IPS-11a (cell line): ENCODE data around the gene SLC18B1.

Experiments used
- H3K4me3 ChIP-seq: one replicate; pipeline ENCODE4 v1.5.1; 2013; ENCODE audit warnings: low read depth, low read length, control low read depth

SLC18B1 gene

DNA sequence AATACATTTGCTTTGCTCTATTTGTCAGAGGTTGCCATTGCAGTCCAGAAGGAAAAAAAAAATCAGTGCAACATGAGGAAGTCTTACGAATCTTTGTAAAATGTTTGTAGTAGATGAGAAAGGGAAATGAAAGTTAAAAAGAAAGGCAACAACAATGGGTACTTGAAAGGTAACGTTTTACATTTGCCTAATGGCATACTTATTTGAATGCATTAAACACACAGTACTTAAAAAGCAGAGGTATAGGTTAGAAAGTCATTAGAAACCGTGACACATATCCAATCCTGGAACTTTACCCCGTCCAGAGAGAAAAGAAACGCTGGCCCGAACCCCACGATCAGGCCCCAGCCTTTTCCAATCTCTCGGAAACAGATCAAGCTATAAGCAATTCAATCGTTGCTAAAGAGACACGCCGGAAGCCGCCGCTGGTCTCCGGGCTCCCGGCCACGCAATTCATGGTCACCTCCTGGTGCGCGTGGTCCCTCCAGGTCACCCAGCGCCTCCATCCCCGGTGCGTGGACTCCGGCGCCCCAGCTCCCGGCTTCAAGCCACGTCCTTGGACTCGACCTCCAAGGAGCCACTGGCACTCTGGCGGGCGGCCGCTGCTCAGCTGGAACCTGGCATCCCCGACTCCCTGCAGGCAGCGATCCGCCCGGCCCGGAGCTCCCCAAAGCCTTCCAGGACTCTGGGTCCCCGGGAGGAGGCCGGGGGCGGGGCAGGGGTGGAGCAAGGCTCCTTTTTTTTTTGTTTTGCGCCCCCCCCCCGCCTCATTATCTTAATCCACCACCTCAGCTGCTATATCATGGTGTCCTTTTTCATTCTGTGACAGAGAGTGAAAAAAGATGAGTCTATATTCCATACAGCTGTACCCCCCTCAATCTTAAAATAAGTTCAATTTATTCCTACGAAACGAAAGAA, at the start of gene SLC18B1:
TSS of gene SLC18B1 (minus strand) at position 687 of the 918 bp plus-strand sequence. CDS start at position 506, 181 bp downstream.
- peak within 1 kb of the TSS; percentile 68 for H3K4me3 ChIP-seq

DNA sequence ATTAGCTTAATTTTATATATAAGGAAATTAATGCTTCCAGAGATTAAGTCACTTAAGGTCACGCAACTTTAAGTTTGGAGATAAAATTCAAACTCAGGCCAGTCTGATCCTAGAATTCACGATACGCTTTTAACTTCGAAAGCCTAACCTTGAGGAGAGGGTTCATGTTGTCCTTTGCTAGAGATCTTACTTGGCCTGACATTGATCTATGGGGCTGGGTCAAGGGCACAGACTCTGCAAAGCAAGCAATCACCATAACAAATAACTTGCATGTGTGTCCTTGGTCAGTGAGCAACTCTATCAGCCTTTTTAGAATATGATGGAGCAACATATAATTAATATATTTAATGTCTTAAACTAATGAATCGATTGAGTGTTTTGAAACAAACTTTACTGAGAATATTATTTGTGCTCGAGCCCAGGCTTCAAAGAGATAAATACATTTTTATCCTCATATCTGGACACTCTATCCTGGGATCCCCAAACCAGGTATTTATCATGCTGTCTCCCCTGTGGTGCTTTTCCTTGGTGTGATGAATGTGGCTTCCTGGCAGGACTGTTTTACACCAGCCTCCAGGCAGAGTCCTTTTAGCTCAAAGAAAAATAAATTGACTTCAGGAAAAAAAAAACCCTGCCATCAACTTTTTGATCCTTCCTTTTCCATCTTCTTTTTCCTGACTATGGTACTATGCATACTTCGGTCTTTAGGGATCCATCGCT, 45.0 kb upstream of the SLC18B1 start:
- H3K4me3 ChIP-seq = no peak overlapping the region

DNA sequence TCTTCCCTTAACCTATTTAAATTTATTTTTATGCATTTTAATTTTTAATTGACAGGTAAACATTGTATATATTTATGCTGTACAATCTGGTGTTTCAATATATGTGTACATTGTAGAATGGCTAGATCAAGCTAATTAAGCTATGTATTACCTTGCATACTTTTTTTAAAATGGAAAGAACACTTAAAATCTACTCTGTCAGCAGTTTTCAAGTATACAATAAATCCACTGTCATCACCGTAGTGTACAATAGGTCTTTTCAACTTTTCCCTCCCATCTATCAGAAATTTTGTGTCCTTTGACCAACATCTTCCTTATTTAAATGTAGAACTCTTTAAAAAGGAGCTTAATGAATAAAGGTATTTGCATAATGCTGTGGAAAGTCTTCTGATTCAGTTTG, 43.5 kb upstream of the SLC18B1 start:
- H3K4me3 ChIP-seq = no peak overlapping the region

DNA sequence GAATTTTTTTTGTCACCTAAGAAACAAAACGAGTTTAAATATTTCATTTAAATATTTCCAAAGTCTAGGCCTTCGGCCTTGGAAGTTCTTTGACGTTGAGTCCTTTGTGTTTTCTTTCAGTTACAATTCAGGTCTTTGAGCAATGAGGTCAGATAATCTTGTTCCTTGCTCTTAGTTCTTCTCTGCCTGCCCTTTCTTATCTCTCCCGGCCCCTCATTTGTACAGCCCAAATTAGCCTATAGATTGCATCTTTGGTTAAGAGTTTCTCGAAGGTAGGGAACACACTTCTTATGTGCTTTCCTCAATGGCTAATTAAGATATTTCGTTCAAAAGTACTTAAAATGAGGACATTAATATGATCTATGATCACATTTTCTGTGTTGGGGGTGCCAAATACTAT, 34.5 kb upstream of the SLC18B1 start:
- no peak overlapping the region for H3K4me3 ChIP-seq

DNA sequence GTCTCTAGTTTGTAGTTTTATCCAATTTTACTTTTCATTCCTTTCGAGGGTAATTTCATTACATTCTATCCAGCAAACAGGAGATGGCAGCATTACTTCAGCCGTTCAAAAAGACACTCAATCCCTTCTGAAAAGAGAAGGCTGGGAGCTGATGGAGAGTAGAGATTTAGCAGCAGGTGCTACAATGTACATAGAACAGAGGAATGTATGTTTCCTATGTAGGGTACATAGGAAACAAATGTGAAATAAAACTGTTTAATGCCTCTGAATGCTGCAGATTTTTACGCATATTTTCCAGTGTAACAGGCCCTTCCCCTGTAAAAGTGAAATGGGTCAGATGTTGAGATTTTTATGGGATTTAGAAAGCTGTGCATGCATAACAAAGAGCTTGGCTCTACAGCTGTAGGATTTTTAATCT, 31.9 kb upstream of the SLC18B1 start:
- H3K4me3 ChIP-seq = no peak overlapping the region

DNA sequence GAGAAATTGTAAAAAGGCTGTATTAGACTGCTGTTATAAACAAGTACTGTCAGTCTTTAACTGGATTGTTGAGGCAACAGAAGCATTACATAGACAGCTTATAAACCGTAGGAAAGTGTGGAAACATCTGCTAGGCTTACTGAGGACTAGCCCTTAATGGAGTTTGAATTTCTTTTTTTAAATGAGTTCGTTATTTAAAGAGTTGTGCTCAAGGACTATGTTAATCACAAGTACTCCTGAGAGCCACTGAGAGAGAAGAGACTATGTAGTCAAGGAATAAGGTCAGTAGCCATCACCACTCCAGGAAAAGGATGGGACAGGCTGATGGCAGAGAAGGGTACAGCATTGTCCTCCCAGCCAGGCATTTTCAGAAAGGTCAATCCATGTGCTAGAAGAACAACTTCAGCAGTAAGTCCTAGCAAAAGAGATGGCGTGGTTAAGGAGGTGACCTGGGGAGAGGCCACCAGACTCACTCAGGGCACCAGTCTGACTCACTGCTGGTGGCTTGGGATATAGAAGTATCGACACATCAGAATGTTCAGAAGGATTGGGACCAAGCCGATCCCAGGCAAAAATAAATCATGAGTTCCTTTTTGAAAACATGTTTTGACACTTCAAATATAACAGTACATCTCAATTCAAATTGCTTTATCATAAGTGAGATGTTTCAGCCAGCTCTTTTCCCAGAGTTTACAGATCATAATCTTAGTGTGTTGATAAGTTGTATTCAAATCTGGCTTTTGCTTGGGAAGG, 22.4 kb upstream of the SLC18B1 start:
- no peak overlapping the region for H3K4me3 ChIP-seq

DNA sequence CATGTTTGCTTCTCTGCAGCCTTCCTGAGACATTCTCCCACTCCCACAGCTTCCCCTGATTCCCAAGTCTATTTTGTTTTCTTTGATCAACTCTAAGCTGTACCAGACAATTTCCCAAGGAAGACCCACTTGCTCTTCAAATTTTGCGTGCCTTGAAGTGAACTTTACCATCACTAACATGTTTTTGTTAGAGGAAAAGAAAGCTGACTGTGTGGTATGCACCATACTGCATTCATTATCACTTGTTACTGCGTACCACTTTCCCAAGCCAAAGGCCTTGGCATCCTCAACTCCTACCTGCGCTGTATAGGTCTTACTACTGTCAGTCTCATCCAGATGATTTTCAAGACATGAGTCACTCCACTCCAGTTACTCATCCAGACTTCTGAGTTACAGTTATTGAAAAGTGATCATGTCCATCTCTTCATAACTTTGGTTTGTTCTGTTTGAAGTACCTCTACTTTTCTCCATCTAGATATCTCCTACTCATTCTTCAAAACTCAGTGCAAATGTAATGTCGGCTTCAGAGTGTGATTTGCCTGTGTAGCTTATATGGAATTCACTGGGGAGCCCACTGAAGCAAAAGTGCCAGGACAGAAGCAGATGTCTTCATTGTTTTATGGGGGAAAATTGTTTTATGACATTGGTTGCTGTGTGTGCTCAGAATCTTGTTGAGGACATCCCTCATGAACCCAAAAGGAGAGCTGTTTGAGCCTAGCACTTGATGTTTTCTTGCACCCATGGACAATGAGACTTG, 21.1 kb upstream of the SLC18B1 start:
- no peak overlapping the region for H3K4me3 ChIP-seq

DNA sequence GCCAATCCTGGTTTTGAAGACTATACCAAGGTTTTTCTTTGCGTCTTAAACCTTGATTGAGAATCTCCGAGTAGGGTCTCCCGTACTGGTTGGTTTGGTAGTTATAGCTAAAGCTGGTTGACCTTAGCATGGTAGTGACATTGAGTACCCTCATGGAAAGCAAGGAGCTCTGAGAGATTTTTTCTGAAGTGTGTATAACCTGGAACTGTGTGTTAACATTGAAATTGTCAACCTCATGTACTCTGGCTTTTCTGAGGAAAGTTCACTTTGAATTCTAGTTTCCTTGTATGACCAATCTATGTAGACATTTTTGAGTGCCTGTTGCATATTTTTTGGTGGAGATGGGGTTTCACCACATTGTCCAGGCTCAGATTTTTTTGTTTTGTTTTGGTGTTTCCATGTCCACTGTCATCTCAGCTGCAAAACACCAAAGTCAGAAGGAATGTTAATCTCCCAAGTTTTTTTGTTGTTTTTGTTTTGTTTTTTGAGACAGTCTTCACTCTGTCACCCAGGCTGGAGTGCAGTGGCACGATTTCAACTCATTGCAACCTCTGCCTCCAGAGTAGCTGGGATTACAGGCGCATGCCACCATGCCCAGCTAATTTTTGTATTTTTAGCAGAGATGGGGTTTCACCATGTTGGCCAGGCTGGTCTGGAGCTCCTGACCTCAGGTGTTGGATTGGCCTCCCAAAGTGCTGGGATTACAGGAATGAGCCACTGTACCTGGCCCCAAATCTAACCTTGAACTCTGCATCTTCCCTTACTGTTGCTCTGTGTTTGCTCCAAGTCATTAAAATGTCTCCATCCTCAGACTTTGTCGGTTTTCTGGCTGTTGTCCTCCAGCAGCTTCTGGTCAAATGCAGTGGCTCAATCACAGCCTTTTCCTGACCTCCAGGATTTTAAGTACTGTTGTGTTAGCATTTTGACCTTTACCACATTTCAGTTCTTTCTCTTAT, 20.2 kb upstream of the SLC18B1 start:
- no peak overlapping the region for H3K4me3 ChIP-seq

DNA sequence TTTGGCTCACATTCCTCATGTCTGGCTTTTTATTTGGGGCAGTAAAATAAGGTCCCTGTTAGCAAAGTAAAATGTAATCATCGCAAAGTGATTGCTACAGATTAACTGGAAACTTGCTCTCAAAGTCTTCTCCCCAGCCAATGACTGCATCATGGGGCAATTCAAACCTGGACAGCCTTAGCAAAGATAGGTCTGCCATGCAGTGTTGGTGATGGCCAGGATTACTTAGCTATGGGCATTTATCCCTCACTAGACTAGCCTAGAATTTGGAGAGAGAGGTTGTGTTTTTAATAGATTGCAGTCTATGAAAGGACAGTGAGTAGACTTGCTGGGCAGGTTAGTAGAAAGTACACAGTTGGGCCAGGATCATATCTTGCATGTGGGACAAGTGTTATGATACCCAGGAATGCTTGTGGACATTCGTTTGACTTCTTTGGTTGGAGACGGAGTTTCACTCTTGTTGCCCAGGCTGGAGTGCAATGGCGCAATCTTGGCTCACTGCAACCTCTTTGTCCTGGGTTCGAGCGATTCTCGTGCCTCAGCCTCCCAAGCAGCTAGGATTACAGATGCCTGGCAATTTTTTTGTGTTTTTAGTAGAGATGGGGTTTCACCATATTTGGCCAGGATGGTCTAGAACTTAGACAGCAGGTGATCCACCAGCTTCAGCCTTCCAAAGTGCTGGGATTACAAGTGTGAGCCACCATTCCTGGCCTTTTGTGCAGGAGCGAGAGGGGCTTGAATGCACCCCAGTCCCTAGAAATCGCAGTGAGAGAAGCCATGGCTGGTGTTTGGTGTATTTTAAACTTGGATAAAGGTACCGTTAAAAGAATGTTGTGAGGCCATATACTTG, 19.3 kb upstream of the SLC18B1 start:
- H3K4me3 ChIP-seq = no peak overlapping the region

DNA sequence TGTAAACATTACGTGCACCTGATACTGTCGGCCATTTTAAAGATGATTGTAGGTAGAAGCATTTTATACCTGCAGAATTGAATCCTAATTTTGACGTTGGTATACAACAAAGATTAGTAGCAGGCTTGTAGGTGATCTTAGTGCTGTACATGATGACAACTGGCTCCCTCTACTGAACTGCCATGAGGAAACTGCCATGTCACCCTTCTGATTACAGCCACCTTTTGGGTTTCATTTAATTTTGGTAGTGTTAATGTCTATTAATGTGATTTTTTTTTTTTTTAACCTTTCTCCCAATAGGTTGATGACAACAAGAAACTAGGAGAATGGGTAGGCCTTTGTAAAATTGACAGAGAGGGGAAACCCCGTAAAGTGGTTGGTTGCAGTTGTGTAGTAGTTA, 18.2 kb upstream of the SLC18B1 start:
- H3K4me3 ChIP-seq = no peak overlapping the region

DNA sequence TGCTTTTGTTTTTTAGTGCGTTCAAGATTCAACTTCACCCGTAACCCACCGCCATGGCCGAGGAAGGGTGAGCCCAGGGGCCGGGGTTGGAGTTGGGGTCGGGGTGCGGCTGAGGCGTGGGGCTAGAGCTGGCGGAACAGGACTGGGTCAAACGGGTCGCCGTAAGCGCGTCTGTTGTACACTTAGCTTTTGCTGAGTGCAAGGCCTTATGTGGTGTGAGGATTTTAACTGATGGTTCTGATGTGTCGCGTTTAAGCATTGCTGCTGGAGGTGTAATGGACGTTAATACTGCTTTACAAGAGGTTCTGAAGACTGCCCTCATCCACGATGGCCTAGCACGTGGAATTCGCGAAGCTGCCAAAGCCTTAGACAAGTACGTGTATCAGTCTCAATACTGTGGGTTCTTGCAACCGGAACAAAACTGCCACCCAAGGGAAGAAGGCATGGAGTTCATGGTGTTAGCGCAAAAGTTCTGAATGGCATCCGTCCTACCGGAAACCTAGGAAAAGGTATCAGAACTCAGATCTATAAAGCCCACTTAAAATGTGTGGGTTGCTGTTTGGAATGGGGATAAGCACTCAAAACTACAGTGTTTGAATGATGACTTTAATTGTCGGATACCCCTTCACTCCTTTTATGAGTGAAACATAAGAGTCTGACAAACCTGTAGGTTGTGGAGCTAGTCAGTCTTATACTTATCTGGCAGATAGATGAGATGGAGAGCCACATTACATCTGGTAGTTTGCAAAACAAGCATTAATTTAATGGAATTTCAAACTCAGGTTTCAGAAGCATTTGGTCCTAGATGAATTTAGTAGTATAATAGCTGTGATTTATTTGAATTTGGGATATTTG, 16.5 kb upstream of the SLC18B1 start:
- peak overlapping the region; percentile 97 for H3K4me3 ChIP-seq

DNA sequence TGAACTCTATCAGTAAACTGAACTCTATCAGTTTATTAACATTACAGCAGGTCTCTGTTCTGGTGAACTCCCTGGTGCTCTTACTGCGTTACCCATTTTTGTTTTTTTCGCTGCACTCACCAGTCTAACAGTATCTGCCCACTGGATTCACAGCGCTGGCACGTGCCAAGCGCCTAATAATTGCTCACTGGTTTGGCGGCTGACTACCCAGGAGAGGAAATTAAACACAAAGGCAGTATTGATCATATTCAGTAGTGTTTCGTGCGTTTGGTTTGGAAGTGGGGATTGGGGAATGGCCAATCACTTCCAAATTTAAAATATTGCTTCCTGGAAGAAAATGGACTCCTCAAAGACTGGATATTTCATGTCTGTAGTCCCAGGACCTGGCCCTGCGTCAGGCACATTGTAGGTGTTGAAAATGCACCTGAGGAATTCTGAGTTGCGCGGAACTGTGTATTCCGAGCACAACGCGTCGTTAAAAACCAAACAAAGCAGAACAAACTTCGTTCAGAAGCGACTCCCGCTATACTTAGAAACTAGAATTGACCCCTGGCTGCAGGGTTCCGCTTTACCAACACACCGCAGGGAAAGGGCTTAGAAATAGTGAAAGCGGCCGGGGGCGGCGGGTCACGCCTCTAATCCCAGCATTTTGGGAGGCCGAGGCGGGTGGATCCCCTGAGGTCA, 14.9 kb upstream of the SLC18B1 start:
- peak overlapping the region; percentile 91 for H3K4me3 ChIP-seq

DNA sequence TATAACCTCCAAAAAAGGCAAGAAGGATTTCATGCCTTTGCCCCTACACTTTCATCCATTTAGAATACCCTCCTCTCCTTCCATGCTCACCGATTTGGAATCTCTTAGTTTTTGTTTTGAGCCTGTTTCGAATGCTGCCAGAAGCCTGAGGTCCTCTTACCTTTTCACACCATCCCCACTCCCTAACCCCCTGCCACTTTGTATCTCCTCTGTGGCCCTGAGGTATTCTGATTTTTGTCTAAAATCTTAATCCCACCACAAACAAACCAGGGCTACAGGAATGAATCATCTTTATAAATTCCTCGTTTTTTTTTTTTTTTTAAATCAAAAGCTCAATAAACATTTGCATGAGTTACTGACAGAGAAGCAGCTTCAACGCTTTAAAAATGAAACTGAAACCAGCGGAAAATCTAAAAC, 14.3 kb upstream of the SLC18B1 start:
- H3K4me3 ChIP-seq = peak overlapping the region; percentile 91

DNA sequence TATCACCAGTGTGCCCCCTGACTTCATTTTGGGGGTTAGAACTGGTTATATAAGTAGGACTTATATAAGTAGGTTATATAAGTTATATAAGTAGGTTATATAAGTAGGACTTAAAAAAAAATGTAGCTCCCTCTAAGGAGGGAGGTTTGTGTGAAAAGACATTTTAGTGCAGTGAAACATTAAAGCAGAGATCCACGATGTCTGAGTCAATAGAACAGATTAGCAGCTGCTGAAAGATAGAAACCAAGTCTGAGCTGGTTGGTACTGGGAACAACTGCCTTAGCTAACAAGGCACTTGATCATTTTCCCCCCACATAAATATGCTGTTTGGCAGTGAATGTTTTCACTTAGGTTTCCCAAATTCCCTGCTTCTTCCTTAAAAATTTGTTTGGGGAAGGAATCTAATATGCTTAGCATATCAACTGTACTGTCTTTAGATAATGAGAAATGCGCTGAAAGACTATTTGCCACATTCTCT, 13.9 kb upstream of the SLC18B1 start:
- peak overlapping the region; percentile 91 for H3K4me3 ChIP-seq

DNA sequence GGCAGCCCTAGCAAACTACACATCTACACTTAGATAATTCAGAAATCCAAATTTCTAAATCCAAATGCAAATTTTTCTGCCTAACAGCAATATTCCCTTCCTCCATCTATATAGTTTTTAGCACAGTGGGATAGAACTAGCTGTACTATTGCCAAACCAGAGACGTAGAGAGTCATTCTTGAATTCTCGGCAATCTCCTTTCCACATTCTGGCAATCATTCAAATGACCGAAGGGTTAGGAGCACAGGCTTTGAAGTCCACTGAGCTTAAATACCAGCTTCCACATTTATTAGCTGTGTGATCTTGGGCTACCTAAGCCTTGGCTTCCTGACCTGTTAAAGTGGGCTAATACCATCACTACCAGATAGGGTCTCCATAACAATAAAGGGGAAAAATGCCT, 12.8 kb upstream of the SLC18B1 start:
- H3K4me3 ChIP-seq = no peak overlapping the region

DNA sequence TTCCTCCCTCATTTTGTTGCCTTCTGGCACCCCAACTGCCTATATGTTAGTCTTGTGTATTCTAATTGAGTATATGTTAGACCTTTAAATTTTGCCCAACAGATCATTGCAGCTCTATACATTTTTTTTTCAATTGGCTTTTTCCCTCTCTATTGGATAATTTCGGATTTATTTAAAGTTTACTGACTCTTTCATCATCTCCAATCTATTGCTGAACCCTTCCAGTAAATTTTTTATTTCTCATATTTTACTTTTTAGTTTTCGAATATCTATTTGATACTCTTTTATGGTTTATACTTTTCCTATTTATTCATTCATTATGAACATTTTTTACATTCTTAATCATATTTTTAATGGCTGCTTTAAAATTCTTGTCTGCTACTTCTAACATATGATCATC, 7.1 kb upstream of the SLC18B1 start:
- no peak overlapping the region for H3K4me3 ChIP-seq

DNA sequence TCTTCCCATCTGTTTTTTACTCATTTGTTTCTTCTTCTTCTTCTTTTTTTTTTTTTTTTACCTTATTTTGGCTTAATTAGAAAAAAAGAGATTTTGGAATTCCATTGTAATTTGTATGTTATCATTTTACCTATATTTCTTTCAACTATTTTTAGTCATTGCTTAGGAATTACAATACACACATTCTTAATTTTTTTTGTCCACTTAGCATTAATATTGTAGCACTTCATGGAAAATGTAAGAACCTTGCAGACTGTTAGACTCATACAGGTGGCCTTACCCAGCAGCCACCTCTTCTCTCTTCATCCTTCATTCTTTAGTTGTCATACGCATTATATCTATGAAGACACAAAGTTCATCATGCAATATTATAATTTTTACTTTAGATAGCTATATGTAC, 5.8 kb upstream of the SLC18B1 start:
- no peak overlapping the region for H3K4me3 ChIP-seq
